Body of pancreas (tissue), 4 donors: Measurements from ENCODE around the gene GALNT15.

ENCODE experiments used
- POLR2A ChIP-seq, 3 donors: fragments of 450-650 bp; IDR thresholded peaks; one replicate each; pipeline ENCODE4 v1.6.1; 2016; ENCODE audit warnings: antibody characterized with exemption in 3 of 3, mild to moderate bottlenecking in 2 of 3
- TF ChIP-seq, protein P1 (sequence below), 7 experiments: fragments of 450-650 bp in 4 of 7; fragments of 200-600 bp in 3 of 7; sonication (generic) in 3 of 7; IDR thresholded peaks; one replicate each; pipeline ENCODE4 v1.5.1; 2016 to 2019; ENCODE audit warnings: antibody characterized with exemption in 7 of 7

DNA sequence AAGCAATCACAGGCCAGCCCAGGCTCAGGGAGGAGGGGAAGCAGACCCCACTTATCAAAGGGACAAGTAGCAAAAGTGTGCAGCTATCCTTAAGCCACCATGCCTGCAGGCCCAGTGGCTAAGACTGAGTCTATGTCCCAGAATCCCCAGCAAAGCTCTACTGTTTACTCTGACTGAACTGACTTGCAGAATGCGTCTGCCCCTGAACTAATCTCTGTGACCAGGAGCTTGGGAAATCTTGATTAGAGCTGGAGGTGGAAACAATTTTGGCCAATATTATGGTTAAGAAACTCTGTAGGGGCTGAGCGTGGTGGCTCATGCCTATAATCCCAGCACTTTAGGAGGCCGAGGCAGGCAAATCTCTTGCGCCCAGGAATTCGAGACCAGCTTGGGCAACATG, 67.7 kb downstream of the GALNT15 start:
- no peak for TF ChIP-seq POLR2A (IDR thresholded peaks at IDR 0.05)
- TF ChIP-seq, protein P1, sequence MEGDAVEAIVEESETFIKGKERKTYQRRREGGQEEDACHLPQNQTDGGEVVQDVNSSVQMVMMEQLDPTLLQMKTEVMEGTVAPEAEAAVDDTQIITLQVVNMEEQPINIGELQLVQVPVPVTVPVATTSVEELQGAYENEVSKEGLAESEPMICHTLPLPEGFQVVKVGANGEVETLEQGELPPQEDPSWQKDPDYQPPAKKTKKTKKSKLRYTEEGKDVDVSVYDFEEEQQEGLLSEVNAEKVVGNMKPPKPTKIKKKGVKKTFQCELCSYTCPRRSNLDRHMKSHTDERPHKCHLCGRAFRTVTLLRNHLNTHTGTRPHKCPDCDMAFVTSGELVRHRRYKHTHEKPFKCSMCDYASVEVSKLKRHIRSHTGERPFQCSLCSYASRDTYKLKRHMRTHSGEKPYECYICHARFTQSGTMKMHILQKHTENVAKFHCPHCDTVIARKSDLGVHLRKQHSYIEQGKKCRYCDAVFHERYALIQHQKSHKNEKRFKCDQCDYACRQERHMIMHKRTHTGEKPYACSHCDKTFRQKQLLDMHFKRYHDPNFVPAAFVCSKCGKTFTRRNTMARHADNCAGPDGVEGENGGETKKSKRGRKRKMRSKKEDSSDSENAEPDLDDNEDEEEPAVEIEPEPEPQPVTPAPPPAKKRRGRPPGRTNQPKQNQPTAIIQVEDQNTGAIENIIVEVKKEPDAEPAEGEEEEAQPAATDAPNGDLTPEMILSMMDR (IDR thresholded peaks at IDR 0.05): no peak
